NCI-H446 treated with DMSO at 0.1 percent for 48 hours (cell line): ENCODE data around the gene TMED4.
"Not testable (repeated sequence)": the region's sequence is repeated elsewhere in the genome, so short reads cannot be mapped to it uniquely, and the experiment has no call there.

Experiments
- DNase-seq: peaks from one replicate; lab custom pipeline; 2025; lab: John Stamatoyannopoulos, UW

The TMED4 gene

GRCh38 chr7:44568771-44569560 is 13.1 kb downstream of the TMED4 start:
- DNase-seq, result no peak

GRCh38 chr7:44567884-44568283 is 14.1 kb downstream of the TMED4 start:
- no peak for DNase-seq

GRCh38 chr7:44566680-44567079 is 15.4 kb downstream of the TMED4 start:
- no peak for DNase-seq

DNA sequence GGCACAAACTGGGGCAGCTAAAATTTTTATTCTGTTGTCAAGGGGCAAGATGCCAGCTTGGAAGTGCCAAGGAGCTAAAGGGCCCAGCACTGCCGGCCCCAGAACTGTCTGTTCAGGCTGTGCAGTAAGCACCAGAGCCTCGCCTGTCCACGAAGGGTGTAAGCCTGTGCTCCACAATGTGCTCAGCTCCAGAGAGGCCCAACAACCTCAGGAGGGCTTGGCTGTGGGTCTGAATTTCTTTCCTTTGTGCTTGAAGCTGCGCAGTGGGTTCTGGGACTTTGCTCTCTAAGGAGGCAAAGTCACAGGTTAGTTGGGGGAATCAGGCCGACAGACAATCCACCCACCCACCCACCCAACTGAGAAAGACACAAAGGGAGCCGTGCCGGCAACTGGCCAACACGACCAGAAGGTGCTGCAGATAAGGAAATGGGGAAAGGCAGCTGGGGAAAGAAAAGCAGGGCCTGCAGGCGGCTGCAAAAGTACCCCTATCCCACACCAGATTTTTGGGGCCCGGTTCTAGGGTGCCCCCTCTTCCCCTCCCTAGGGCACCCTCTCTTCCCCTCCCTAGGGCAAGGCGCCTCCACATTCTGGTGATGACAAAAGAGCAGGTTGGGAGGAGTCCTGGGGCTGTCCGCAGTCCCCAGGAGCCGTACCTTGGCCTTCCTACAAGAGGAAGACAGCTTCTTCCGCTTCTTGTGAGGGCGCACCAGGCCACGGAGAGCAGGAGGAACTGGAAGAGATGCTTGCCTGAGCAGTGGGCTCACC is 16.1 kb downstream of the TMED4 start:
- no peak for DNase-seq

DNA sequence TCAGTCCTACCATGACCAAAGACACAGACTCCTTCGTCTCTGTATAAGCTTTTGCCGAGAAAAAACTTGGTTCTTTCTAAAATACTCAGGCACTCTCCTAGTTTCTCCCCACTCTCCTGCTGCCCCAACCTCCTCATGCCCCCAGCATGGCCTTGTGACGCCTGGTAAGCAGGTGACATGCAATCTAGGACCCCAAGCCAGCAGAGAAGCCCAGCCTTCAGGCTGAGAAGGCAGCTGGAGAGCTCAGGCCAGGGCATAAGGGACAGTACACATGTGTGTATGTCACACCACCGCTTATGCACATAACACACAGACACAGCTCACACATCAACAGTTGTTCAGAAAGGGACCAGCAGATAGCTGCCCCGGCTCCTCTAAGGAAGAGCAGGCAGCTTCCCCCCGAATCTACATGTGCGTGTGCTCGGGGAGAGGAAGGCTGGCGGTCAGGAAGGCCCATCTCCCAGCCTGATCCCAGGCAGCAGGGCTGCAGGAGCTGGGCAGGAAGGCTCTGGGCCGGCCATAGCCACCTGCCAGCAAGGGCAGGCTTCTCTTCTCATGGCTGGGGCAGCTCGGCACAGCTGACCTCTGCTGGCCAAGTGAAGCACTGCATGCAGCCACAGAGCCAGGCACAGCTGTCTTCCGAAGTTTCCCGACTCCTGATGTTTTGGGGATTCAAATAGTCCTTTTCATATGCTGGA is 16.8 kb downstream of the TMED4 start:
- no peak for DNase-seq

GRCh38 chr7:44564606-44565005 is 17.4 kb downstream of the TMED4 start:
- no peak for DNase-seq

- no peak for DNase-seq
Observed at GRCh38 chr7:44563171-44563679, 18.8 kb downstream of the TMED4 start.

- DNase-seq, result not testable (repeated sequence)
Observed at GRCh38 chr7:44562622-44562962, 19.4 kb downstream of the TMED4 start.

- no peak for DNase-seq
Observed at GRCh38 chr7:44561962-44562621, 19.9 kb downstream of the TMED4 start.

GRCh38 chr7:44561481-44561880 is 20.6 kb downstream of the TMED4 start:
- no peak for DNase-seq

GRCh38 chr7:44559485-44559884 is 22.5 kb downstream of the TMED4 start:
- peak; percentile 18 for DNase-seq

GRCh38 chr7:44557485-44557884 is 24.5 kb downstream of the TMED4 start:
- DNase-seq, result no peak

- DNase-seq, result no peak
Observed at GRCh38 chr7:44555350-44555749, 26.7 kb downstream of the TMED4 start.

DNA sequence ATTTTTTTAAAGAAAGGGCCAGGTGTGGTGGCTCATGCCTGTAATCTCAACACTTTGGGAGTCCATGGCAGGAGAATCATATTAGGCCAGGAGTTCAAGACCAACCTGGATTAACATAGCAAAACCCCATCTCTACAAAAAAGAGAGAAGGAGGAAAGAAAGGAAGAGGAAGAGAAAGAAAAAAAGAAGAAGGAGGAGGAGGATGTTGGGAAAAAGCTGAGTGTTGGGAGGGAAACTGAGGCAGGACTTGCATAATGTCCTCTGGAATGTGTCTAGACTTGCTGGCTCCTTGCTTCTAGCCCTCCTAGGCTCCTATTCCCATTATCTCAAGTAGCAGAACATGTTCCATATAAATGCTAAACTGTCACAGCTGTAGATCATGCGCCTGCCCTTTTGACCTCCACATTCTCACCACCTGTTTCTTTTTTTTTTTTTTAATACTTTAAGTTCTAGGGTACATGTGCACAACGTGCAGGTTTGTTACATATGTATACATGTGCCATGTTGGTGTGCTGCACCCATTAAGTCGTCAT is 29.5 kb downstream of the TMED4 start:
- DNase-seq, result not testable (repeated sequence)

DNA sequence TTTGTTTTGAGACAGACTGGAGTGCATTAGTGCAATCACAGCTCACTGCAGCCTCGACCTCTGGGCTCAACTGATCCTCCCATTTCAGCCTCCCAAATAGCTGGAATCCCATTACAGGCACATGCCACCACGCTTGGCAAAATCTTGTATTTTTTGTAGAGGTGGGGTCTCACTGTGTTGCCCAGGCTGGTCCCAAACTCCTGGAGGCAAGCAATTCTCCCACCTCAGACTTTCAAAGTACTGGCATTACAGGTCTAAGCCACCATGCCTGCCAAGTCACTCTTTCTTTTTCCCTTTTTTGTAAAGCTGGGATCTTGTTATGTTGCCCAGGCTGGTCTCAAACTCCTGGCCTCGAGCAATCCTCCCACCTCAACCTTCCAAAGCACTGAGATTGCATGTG is 32.6 kb downstream of the TMED4 start:
- no peak for DNase-seq

- DNase-seq, result no peak
Observed at GRCh38 chr7:44548893-44549292, 33.1 kb downstream of the TMED4 start.

GRCh38 chr7:44547536-44548231 is 34.3 kb downstream of the TMED4 start:
- no peak for DNase-seq

- no peak for DNase-seq
Observed at GRCh38 chr7:44541876-44542610, 40.0 kb downstream of the TMED4 start.

- DNase-seq, result no peak
Observed at GRCh38 chr7:44541028-44541869, 40.8 kb downstream of the TMED4 start, which contains the start of gene NPC1L1. TSS of gene NPC1L1 (minus strand) at chr7:44541330. CDS start at chr7:44541259, 71 bp downstream.
